Natural killer cell (primary cell): ENCODE data around the gene GMPPA. TPM values are rescaled to one million over a fixed set of nuclear protein-coding genes. Genes with fewer than 3 reads are reported as not detected.

Experiments used
- ATAC-seq, 3 donors: fragments of 150-1000 bp in 2 of 3; fragments of 200-7000 bp in 1 of 3; cut with Tn5 transposase; 1 replicate in 1 of 3; 2 replicates in 2 of 3; pipeline ENCODE4 v1.10.0; 2021; ENCODE audit warnings: mild to moderate bottlenecking in 2 of 3, moderate library complexity in 2 of 3
- DNase-seq, 2 donors: peaks; one replicate each; pipeline versions ENCODE4 v3.0.0 to v3.0.0-alpha.2; 2013 to 2021; ENCODE audit warnings: mixed read lengths in 1 of 2
- H3K27ac ChIP-seq: one replicate; pipeline ENCODE4 v1.5.1; 2013; ENCODE audit warnings: mild to moderate bottlenecking, low read length
- H3K27me3 ChIP-seq: one replicate; pipeline ENCODE4 v1.6.1; 2013; ENCODE audit warnings: low read length; ENCODE audit not compliant: control insufficient read depth, insufficient read depth
- H3K36me3 ChIP-seq: one replicate; pipeline ENCODE4 v1.6.1; 2013; ENCODE audit warnings: low read length; ENCODE audit not compliant: control insufficient read depth, insufficient read depth
- H3K4me1 ChIP-seq: one replicate; pipeline ENCODE4 v1.6.1; 2013; ENCODE audit warnings: low read length; ENCODE audit not compliant: control insufficient read depth, insufficient read depth
- H3K4me3 ChIP-seq: one replicate; pipeline ENCODE4 v1.5.1; 2013; ENCODE audit warnings: low read length
- H3K9me3 ChIP-seq: one replicate; pipeline ENCODE4 v1.6.1; 2013; ENCODE audit warnings: low read length; ENCODE audit not compliant: control insufficient read depth, insufficient read depth
- H3K27ac Mint-ChIP-seq, 2 donors: one replicate each; pipeline ENCODE4 v1.8.0; 2022; ENCODE audit warnings: mild to moderate bottlenecking in 2 of 2, mixed read lengths in 2 of 2, moderate library complexity in 1 of 2
- H3K27me3 Mint-ChIP-seq, 2 donors: one replicate each; pipeline ENCODE4 v1.8.0; 2022; ENCODE audit warnings: low read depth in 2 of 2, mixed read lengths in 2 of 2
- H3K36me3 Mint-ChIP-seq: one replicate; pipeline ENCODE4 v1.8.0; 2022; ENCODE audit warnings: mixed read lengths
- H3K4me1 Mint-ChIP-seq, 2 donors: one replicate each; pipeline ENCODE4 v1.8.0; 2022; ENCODE audit warnings: mixed read lengths in 2 of 2
- H3K4me3 Mint-ChIP-seq: one replicate; pipeline ENCODE4 v1.8.0; 2022; ENCODE audit warnings: mild to moderate bottlenecking, moderate library complexity, mixed read lengths
- H3K9me3 Mint-ChIP-seq, 2 donors: one replicate each; pipeline ENCODE4 v1.8.0; 2022; ENCODE audit warnings: mixed read lengths in 2 of 2
- CTCF ChIP-seq: fragments of 200-600 bp; IDR thresholded peaks from one replicate; pipeline ENCODE4 v1.8.0; 2022; ENCODE audit warnings: antibody characterized with exemption
- WGBS: methylation state at CpG from one replicate; pipeline ENCODE4 v1.1.7; 2013; ENCODE audit warnings: missing lambda C conversion rate; ENCODE audit not compliant: insufficient coverage; 5-methylcytosine and 5-hydroxymethylcytosine counted together
- intact Hi-C: fragments of 100-400 bp; cut with micrococcal nuclease; formaldehyde crosslinking; loops from one replicate; pipeline ENCODE4 v1.14.2; 2022
- total RNA-seq, 4 donors: library from RNA; stranded (reverse); fragments of 120-200 nt in 1 of 4; gene quantifications; one replicate each; pipeline versions ENCODE4 v1.2.3 to v1.2.4, GENCODE V29; 2013 to 2022

The GMPPA gene
- total RNA-seq, 3 donors from 2014 or later (not counting 1 experiment from before 2014, with no cell fraction given) = 27.6 to 36.3 (median 33.8) TPM

GRCh38 chr2:219526320-219527075 lies 27.8 kb downstream of the GMPPA start:
- intact Hi-C loops = no loop called here
- H3K4me3 Mint-ChIP-seq = no peak overlapping the region
- H3K27ac Mint-ChIP-seq = no peak overlapping the region
- H3K27ac ChIP-seq = no peak overlapping the region
- H3K4me3 ChIP-seq = no peak overlapping the region
- H3K9me3 Mint-ChIP-seq = no peaks in the 10 kb centered on the region
- ATAC-seq (no peak), DNase-seq (no peak)
- TF ChIP-seq CTCF = no peak
- H3K27me3 Mint-ChIP-seq = peaks cover 69 to 78% of the 10 kb centered on the region in 2 donors
- no peaks in the 10 kb centered on the region for H3K9me3 ChIP-seq
- peaks cover 2% of the 10 kb centered on the region for H3K4me1 ChIP-seq
- H3K36me3 Mint-ChIP-seq = no peaks in the 10 kb centered on the region
- H3K27me3 ChIP-seq = peaks cover 32% of the 10 kb centered on the region
- H3K4me1 Mint-ChIP-seq = peaks cover 0 to 19% of the 10 kb centered on the region in 2 donors
- no peaks in the 10 kb centered on the region for H3K36me3 ChIP-seq
- WGBS = 60% methylated on average over 10 of the region's 11 CpGs

- Histone ChIP-seq H3K36me3 (no peaks in the 10 kb centered on the region), H3K27me3 (peaks cover 29% of the 10 kb centered on the region), H3K27ac (no peak overlapping the region), H3K4me1 (peaks cover 2% of the 10 kb centered on the region), H3K9me3 (no peaks in the 10 kb centered on the region), H3K4me3 (no peak overlapping the region)
- H3K27ac Mint-ChIP-seq = no peak overlapping the region
- H3K27me3 Mint-ChIP-seq = peaks cover 63 to 72% of the 10 kb centered on the region in 2 donors
- no peak for TF ChIP-seq CTCF
- ATAC-seq = no peak
- intact Hi-C loops = no loop called here
- DNase-seq = no peak
- H3K4me3 Mint-ChIP-seq = no peak overlapping the region
- peaks cover 0 to 13% of the 10 kb centered on the region in 2 donors for H3K4me1 Mint-ChIP-seq
- H3K9me3 Mint-ChIP-seq = no peaks in the 10 kb centered on the region
- WGBS = 57% methylated on average over 6 of the region's 6 CpGs
- H3K36me3 Mint-ChIP-seq = no peaks in the 10 kb centered on the region
Measured at GRCh38 chr2:219527076-219527394, 28.3 kb downstream of the GMPPA start.

GRCh38 chr2:219527472-219527871 lies 28.8 kb downstream of the GMPPA start:
- ATAC-seq (no peak), DNase-seq (no peak)
- WGBS = 61% methylated on average over 4 of the region's 5 CpGs
- Histone ChIP-seq H3K27ac (no peak overlapping the region), H3K4me3 (no peak overlapping the region), H3K27me3 (peaks cover 29% of the 10 kb centered on the region), H3K36me3 (no peaks in the 10 kb centered on the region), H3K9me3 (no peaks in the 10 kb centered on the region), H3K4me1 (peaks cover 2% of the 10 kb centered on the region)
- intact Hi-C loops = no loop called here
- Mint-ChIP-seq H3K36me3 (no peaks in the 10 kb centered on the region), H3K27ac (no peak overlapping the region), H3K4me3 (no peak overlapping the region), H3K9me3 (no peaks in the 10 kb centered on the region), H3K4me1 (peaks cover 0 to 12% of the 10 kb centered on the region in 2 donors), H3K27me3 (peaks cover 63 to 70% of the 10 kb centered on the region in 2 donors)
- TF ChIP-seq CTCF = no peak
